HG03039 (cell line): ENCODE results near the gene TTI1.

Experiments
- ATAC-seq: cut with Tn5 transposase; IDR thresholded peaks from one replicate; pipeline ENCODE4 v1.9.1; 2021; ENCODE audit warnings: mild to moderate bottlenecking, moderate library complexity; ENCODE audit not compliant: unreplicated experiment

Gene TTI1

GRCh38 chr20:37989601-37990295 is 43.5 kb downstream of the TTI1 start:
- ATAC-seq, result no peak

DNA sequence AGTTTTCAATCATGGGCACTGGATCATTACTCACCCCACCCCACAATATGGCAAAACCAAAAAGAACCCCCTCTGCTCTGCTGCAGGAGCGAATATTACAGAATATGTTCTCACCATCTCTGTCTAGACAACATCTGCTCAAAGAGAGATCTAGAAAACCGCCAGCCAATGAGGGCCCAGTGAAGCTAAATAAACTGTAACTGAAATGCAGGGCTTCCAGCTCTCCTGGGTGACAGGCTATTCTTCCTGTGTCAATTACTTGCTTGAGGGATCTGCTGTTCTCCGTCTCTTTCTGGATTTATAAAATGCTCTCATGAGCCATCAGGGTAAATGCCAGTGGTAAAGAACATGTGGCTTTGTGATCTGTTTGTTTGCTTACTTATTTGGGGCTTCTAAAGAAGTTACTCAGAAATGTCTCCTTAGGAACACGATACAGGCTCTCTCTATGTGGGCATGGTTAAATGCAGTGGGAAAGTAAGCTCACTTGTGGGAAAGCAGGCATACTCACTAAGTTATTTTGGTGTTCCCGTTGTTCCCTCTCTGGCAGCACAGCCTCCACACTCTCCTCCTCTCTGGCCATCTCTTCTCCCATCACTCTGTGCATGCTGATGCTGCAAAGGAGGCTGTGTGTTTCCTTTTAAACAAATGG is 44.8 kb downstream of the TTI1 start:
- ATAC-seq, result no peak

GRCh38 chr20:37987602-37988290 is 45.5 kb downstream of the TTI1 start:
- no peak for ATAC-seq

DNA sequence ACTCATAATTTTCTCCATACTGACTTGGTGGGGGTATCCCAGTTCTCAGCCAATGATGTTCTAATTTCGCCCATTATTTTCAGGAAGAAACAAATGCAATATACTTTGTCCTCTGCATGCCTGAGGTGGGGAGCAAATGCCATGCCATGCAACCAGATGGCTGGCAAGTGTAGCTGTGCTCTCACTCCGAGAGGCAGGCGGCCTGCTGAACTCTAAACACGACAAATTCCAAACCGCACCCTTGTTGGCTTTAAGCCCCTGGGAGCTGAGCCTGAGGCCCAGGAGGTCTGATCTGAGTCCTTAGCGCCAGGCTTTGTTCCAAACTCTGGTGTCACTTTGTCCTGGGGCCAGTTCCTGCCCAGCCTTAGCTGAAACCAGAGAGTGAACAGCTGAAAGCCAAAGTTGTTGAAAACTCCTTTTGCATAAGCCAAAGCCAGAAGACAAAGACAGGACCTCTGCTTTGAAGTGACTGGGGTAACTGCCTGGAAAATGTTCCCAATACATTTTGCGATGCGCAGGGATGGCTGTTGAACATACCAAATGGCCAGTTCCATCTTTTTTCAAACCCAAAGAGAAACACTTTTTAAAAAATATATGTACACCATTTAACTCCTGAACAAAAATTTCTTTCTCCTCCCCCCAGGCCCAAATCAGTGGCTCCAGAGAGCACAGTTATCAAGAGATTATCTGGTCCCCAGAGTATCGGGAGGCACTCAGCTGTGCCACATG is 46.2 kb downstream of the TTI1 start:
- ATAC-seq, result no peak

GRCh38 chr20:37986044-37986858 is 47.0 kb downstream of the TTI1 start:
- no peak for ATAC-seq

GRCh38 chr20:37984018-37984785 is 49.1 kb downstream of the TTI1 start:
- ATAC-seq, result no peak

GRCh38 chr20:37983286-37983685 is 50.0 kb downstream of the TTI1 start:
- no peak for ATAC-seq

GRCh38 chr20:37981568-37981967 is 51.7 kb downstream of the TTI1 start:
- ATAC-seq, result no peak

GRCh38 chr20:37980876-37981275 is 52.4 kb downstream of the TTI1 start:
- ATAC-seq, result no peak

DNA sequence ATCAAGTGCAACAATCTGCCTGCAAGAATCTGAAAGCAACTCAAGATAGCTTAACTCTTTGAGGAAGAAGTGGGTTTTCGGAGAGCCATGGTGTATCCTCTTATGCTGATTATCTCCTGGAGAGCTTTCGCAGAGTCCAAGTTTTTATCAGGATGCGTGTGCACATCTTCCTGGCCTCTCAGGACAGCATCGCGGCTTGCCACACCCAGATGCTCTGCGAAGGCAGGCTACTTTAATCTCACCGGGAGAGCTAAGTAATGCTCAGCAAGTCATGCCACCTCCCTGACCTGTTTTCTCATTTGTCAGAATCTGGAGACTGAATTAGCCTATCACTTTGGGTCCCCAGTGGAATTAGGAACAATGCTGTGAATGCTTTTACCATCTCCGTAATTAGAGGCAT is 52.9 kb downstream of the TTI1 start:
- no peak for ATAC-seq

DNA sequence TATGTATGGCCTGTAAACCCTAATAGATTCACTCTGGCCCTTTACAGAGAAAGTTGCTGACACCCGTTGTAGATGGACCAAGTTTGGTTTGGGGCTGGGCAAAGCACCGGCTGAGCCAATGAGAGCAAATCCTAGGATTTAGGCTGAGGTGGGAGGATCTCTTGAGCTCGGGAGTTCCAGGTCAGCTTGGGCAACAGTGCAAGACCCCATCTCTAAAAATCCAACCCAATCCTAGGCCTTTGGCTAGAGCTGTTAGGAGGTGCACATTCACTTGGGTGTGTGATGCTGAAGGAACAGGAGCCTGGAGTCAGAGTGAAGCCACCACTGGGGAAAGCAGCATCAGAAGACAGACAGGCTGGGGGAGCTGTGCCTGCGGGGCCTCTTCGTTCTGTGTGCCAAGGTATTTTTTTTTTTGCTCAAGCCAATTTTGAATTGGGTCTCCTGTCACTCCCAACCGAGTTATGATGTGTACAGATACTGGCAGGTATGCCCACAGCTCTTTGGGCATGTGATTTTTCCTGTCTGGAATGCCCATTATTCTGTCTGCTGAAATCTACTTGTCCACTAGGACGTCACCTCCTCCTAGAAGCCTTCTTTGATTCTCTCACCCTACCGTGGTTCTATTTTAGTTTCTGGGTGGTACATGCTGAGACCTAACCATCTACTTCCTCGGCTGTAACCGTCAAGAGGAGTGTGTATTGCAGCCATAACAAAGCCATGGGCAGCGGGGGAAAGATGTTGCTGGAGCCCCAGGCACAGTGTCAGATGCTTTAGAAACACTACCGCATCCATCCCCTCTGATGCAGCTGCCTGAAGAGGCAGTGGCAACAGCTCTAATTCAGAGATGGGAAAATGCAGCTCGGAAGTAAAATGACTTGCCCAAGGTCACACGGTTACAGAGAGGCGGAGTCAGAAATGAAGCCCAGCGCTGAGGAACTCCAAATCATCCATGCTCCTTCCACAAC is 54.0 kb downstream of the TTI1 start:
- ATAC-seq, result no peak

DNA sequence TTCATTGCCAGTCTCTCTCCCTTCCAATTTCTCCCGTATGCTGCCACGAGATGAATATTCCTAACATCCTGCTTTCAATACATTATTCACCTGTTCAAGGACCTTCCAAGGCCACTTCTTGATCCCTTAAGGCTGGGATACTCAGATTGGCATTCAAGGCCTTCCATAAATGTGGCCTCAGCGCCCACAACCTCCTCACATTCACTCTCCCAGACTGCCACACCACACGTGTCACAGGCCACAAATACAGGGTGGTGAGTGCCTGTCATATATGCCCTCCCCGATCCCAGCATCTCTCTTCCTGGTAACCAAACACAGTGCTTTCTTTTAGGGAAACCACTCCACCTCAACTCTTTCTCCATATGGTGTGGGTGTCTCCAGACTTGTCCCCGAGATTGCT is 55.5 kb downstream of the TTI1 start:
- ATAC-seq, result no peak

DNA sequence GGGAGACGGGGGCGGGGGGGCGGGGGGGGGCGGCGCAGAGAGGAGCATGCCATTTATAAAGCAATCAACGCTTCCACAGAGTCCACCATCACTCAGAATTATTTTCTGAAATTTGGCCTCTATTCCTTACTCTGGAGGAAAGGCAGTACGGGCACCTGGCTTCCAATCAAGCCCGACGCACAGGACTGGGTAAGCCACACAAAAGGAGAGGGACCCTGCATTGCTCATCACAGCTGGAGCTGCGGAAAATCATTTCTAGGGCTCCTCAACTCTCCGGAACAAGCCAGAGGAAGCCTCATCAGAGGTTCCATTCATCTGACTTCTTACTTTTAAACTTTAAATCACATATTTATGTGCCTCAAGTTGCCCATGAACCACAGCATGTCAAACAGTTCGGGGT is 55.9 kb downstream of the TTI1 start:
- ATAC-seq, result no peak

DNA sequence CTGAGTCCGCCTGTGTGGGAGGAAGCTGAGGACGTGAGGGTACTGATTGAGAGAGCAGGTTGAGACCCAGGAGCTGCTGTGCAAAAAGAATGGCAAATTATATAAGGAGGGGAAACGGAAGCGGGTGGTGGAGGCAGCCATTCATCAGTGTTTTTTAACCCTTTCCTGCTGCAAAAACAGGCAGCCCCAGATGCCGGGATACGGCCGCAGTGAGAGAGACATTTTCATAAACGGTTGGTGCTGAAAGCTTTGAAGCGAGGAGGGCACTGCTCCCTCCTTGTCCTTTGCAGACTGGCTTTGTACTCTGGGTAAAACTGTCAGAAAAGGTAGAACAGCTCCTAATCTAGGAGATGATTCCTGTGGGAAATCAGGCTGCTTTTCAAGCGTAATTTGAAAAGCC is 56.4 kb downstream of the TTI1 start:
- ATAC-seq, result no peak

DNA sequence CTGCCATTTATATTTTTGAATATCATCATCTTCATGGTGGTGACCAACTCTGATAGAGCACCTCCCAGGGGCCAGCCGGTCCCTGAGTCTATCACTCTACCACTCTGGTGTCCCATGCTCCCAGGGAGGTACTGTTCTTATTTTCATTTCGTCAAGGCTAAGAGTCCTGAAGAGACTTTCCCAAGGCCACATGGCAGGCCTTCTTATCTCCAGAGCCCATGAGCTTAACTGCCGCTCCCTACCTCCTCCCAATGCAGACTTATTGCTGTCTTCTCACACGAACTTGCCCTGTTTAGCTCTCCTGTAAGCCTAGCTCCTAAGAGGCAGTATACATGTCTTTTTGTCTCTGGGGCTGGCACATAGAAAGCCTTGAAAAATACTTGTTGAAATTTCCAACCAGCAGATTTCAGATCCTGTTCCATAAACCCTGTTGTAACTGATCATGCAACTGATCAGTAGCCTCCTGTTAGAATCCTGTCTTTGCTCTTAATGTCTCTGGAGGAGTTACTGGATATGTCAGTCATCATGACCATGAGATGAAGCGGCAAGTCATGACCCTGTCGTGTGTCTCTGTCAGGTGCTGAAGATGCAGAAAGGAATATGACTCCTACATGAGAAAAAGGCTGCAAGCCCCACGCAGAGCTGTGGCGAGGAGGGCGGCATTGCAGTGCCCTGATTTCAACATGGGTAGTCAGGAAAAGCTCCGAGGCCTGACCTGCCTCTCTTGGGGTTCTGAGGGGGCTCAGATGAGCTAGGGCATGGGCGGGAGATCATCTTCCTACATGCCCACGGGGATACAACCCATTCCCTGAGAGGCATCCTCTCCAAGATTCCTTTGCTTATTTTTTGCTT is 60.0 kb downstream of the TTI1 start:
- ATAC-seq, result no peak

GRCh38 chr20:37972256-37973058 is 60.8 kb downstream of the TTI1 start:
- no peak for ATAC-seq

DNA sequence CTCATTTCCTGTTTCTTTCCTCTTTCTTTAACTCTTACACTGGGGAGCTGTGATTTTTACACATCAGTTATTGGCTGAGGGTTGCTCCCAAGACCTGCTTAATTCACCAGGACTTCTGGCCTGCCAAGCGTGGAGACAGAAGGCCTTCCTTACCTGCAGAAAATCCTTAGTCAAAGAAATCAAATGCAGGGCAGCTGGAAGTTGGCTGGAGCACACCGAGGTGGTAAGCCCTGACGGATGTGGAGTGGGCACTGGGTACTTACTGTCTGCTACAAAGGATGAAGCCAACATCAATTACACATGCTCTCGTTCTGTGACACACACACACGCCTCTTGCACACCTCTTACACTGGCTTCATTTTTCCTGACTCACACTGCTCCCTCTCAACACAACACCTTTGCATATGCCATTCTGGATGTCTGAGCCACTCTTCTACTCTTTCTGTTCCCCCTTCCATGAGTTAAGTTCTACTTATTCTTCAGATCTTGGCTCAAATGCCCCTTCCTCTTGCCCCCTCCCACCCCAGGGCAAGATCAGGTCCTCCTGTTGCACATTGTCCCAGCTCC is 61.6 kb downstream of the TTI1 start:
- ATAC-seq, result no peak
